Smooth muscle cell (in vitro differentiated cells): Measurements from ENCODE around the gene FAM171A1. TPM values are rescaled to one million over a fixed set of nuclear protein-coding genes. Genes with fewer than 3 reads are reported as not detected.

Experiments used
- DNase-seq: peaks from one replicate; lab custom pipeline; 2025; ENCODE audit not compliant: unreplicated experiment; lab: John Stamatoyannopoulos, UW
- H2AFZ ChIP-seq: fragments of 200-600 bp; sonication (generic); 2 replicates; pipeline ENCODE4 v1.6.0; 2016; ENCODE audit warnings: antibody characterized with exemption, low read depth, mild to moderate bottlenecking
- H3F3A ChIP-seq: fragments of 200-600 bp; sonication (generic); 2 replicates; pipeline ENCODE4 v1.6.0; 2017; ENCODE audit warnings: antibody characterized with exemption, low read depth
- H3K27ac ChIP-seq: fragments of 200-600 bp; sonication (generic); 2 replicates; pipeline ENCODE4 v1.5.1; 2016; ENCODE audit warnings: low read depth, mild to moderate bottlenecking
- H3K27me3 ChIP-seq: fragments of 200-600 bp; sonication (generic); 2 replicates; pipeline ENCODE4 v1.6.1; 2016; ENCODE audit warnings: low read depth, mild to moderate bottlenecking
- H3K36me3 ChIP-seq: fragments of 200-600 bp; sonication (generic); 2 replicates; pipeline ENCODE4 v1.5.1; 2016; ENCODE audit warnings: low read depth
- H3K4me1 ChIP-seq: fragments of 200-600 bp; sonication (generic); 2 replicates; pipeline ENCODE4 v1.5.1; 2016; ENCODE audit warnings: low read depth
- H3K4me2 ChIP-seq: fragments of 200-600 bp; sonication (generic); 2 replicates; pipeline ENCODE4 v1.6.0; 2016; ENCODE audit warnings: mild to moderate bottlenecking
- H3K4me3 ChIP-seq: fragments of 200-600 bp; sonication (generic); 2 replicates; pipeline ENCODE4 v1.5.1; 2016; ENCODE audit warnings: mild to moderate bottlenecking
- H3K79me2 ChIP-seq: fragments of 200-600 bp; sonication (generic); 2 replicates; pipeline ENCODE4 v1.6.0; 2016; ENCODE audit warnings: low read depth, mild to moderate bottlenecking
- H3K9ac ChIP-seq: fragments of 200-600 bp; sonication (generic); 2 replicates; pipeline ENCODE4 v1.6.0; 2016; ENCODE audit warnings: low read depth
- H3K9me3 ChIP-seq: fragments of 200-600 bp; sonication (generic); replicated peaks from 2 replicates; pipeline ENCODE4 v1.5.1; 2016; ENCODE audit warnings: low read depth
- H4K20me1 ChIP-seq: fragments of 200-600 bp; sonication (generic); 2 replicates; pipeline ENCODE4 v1.6.0; 2016; ENCODE audit warnings: low read depth
- WGBS: methylation state at CpG from one replicate; pipeline ENCODE4 v1.1.7; 2016; ENCODE audit warnings: low lambda C conversion rate; 5-methylcytosine and 5-hydroxymethylcytosine counted together
- polyA plus RNA-seq: library from polyadenylated mRNA; unstranded; fragments of >200 nt; fragmentation: Nextera tagmentation; extraction: Ambion mirVana; gene quantifications from 2 replicates; pipeline ENCODE4 v1.2.1, GENCODE V29; 2016
- total RNA-seq: library from RNA; depleted of rRNA; stranded (reverse); fragments of >200 nt; gene quantifications from 2 replicates; pipeline ENCODE4 v1.2.3, GENCODE V29; 2014
- TF ChIP-seq, protein P1 (sequence below): fragments of 200-600 bp; sonication (generic); IDR thresholded peaks from 2 replicates; pipeline ENCODE4 v1.5.1; 2017; ENCODE audit warnings: borderline replicate concordance, mild to moderate bottlenecking, antibody characterized with exemption; ENCODE audit not compliant: insufficient read depth, poor library complexity, severe bottlenecking

FAM171A1 gene
- total and polyA plus RNA-seq, 2 experiments from 2014 or later = 25.5 to 37.2 TPM

DNA sequence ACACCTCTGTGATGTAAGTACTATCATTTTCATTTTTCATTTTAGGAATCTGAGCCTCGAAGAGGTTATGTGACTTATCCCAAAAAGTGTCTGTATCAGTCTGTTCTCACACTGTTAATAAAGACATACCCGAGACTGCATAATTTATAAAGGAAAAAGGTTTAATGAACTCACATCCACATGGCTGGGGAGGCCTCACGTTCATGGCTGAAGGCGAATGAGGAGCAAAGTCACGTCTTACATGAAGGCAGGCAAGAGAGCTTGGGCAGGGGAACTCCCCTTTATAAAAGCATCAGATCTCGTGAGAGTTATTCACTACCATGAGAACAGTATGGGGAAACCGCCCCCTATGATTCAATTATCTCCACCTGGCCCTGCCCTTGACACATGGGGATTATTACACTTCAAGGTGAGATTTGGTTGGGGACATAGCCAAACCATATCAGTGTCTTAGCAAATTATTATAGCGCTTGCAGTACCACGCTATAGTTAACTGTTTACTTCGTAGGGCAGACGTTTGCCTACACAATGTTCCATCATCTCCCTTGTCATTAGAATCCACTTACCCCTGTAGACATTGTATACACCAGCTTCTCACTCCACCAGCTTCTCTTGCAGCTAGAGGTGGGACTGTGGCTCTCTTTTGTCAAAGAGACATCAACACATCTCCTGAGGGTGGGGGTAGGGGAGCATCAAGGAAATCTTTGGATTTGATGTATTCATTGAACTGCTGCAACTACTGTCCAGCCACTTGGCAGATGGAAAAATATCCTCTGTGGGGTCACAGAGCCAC lies 187.2 kb downstream of the FAM171A1 start:
- no peaks in the 10 kb centered on the region for H3K9me3 ChIP-seq
- no peak overlapping the region for H2AFZ ChIP-seq
- no peaks in the 10 kb centered on the region for H3F3A ChIP-seq
- H3K4me1 ChIP-seq = no peaks in the 10 kb centered on the region
- no peak for DNase-seq
- TF ChIP-seq, protein P1, sequence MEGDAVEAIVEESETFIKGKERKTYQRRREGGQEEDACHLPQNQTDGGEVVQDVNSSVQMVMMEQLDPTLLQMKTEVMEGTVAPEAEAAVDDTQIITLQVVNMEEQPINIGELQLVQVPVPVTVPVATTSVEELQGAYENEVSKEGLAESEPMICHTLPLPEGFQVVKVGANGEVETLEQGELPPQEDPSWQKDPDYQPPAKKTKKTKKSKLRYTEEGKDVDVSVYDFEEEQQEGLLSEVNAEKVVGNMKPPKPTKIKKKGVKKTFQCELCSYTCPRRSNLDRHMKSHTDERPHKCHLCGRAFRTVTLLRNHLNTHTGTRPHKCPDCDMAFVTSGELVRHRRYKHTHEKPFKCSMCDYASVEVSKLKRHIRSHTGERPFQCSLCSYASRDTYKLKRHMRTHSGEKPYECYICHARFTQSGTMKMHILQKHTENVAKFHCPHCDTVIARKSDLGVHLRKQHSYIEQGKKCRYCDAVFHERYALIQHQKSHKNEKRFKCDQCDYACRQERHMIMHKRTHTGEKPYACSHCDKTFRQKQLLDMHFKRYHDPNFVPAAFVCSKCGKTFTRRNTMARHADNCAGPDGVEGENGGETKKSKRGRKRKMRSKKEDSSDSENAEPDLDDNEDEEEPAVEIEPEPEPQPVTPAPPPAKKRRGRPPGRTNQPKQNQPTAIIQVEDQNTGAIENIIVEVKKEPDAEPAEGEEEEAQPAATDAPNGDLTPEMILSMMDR = no peak
- no peaks in the 10 kb centered on the region for H3K79me2 ChIP-seq
- H3K4me3 ChIP-seq = no peak overlapping the region
- H3K27ac ChIP-seq = no peak overlapping the region
- no peaks in the 10 kb centered on the region for H3K27me3 ChIP-seq
- H3K4me2 ChIP-seq = no peak overlapping the region
- H3K36me3 ChIP-seq = no peaks in the 10 kb centered on the region
- WGBS = 90% methylated on average over 11 of the region's 11 CpGs
- no peak overlapping the region for H3K9ac ChIP-seq
- H4K20me1 ChIP-seq = no peaks in the 10 kb centered on the region

- no peaks in the 10 kb centered on the region for H3K36me3 ChIP-seq
- H3F3A ChIP-seq = no peaks in the 10 kb centered on the region
- WGBS = 81% methylated on average over 8 of the region's 8 CpGs
- no peak for DNase-seq
- no peak overlapping the region for H3K9ac ChIP-seq
- H3K79me2 ChIP-seq = no peaks in the 10 kb centered on the region
- H4K20me1 ChIP-seq = no peaks in the 10 kb centered on the region
- no peaks in the 10 kb centered on the region for H3K4me1 ChIP-seq
- H3K27ac ChIP-seq = no peak overlapping the region
- no peak overlapping the region for H2AFZ ChIP-seq
- no peaks in the 10 kb centered on the region for H3K27me3 ChIP-seq
- TF ChIP-seq, protein P1 = no peak
- no peak overlapping the region for H3K4me3 ChIP-seq
- H3K4me2 ChIP-seq = no peak overlapping the region
- no peaks in the 10 kb centered on the region for H3K9me3 ChIP-seq
Observed at GRCh38 chr10:15182540-15183207, 188.4 kb downstream of the FAM171A1 start.

- Histone ChIP-seq H2AFZ (no peak overlapping the region), H3K27me3 (no peaks in the 10 kb centered on the region), H3F3A (no peaks in the 10 kb centered on the region), H3K9ac (no peak overlapping the region), H3K9me3 (no peaks in the 10 kb centered on the region), H3K79me2 (no peaks in the 10 kb centered on the region), H3K4me2 (no peak overlapping the region), H3K4me1 (no peaks in the 10 kb centered on the region), H3K27ac (no peak overlapping the region), H3K4me3 (no peak overlapping the region), H3K36me3 (no peaks in the 10 kb centered on the region), H4K20me1 (no peaks in the 10 kb centered on the region)
- TF ChIP-seq, protein P1 = no peak
- 97% methylated on average over 2 of the region's 2 CpGs for WGBS
- no peak for DNase-seq
Observed at GRCh38 chr10:15181576-15182156, 189.4 kb downstream of the FAM171A1 start.
